H1 (cell line): ENCODE measurements around the gene GH1. TPM values are rescaled to one million over a fixed set of nuclear protein-coding genes. Genes with fewer than 3 reads are reported as not detected.

ENCODE experiments used
- CTCF ChIA-PET: fragments of 300-600 bp; sonication (Branson Sonifier 250); formaldehyde crosslinking; loops from one replicate; lab custom pipeline; 2021; ENCODE audit not compliant: partially characterized antibody; lab: Charles Lee
- POLR2A ChIA-PET: fragments of 300-600 bp; sonication (Branson Sonifier 250); formaldehyde crosslinking; loops from one replicate; lab custom pipeline; 2021; ENCODE audit warnings: inconsistent platforms; ENCODE audit not compliant: partially characterized antibody; lab: Charles Lee
- DNase-seq, 2 experiments: peaks; one replicate each; pipeline versions ENCODE4 v3.0.0 to v3.0.0-alpha.2; 2010 to 2022; ENCODE audit warnings: low spot score in 2 of 2, low read depth in 1 of 2, mixed read lengths in 1 of 2
- FAIRE-seq: peaks from 2 replicates; lab custom pipeline; 2011; peaks lifted over from hg19 to GRCh38; lab: Jason Lieb, UNC
- H2AFZ ChIP-seq: 2 replicates; pipeline ENCODE4 v1.8.1; 2012; ENCODE audit warnings: low read length, inconsistent platforms
- H2AK5ac ChIP-seq: 2 replicates; pipeline ENCODE4 v1.6.1; 2013; ENCODE audit warnings: low read depth, low read length
- H2BK120ac ChIP-seq: replicated peaks from 2 replicates; pipeline ENCODE3; 2013; ENCODE audit warnings: low read depth, low read length, inconsistent platforms
- H2BK12ac ChIP-seq: 2 replicates; pipeline ENCODE4 v1.6.1; 2013; ENCODE audit warnings: low read depth, low read length
- H2BK15ac ChIP-seq: 2 replicates; pipeline ENCODE4 v1.6.1; 2013; ENCODE audit warnings: low read length
- H2BK20ac ChIP-seq: 2 replicates; pipeline ENCODE4 v1.6.1; 2013; ENCODE audit warnings: low read length
- H2BK5ac ChIP-seq: 2 replicates; pipeline ENCODE4 v1.6.1; 2013; ENCODE audit warnings: low read depth, low read length
- H3K14ac ChIP-seq: 2 replicates; pipeline ENCODE4 v1.6.1; 2013; ENCODE audit warnings: inconsistent platforms; ENCODE audit not compliant: insufficient read length
- H3K18ac ChIP-seq: 2 replicates; pipeline ENCODE4 v1.6.1; 2013; ENCODE audit warnings: low read length; ENCODE audit errors: extremely low read depth
- H3K23ac ChIP-seq: 2 replicates; pipeline ENCODE4 v1.6.1; 2013; ENCODE audit warnings: inconsistent platforms; ENCODE audit not compliant: insufficient read length
- H3K23me2 ChIP-seq: 2 replicates; pipeline ENCODE4 v1.6.1; 2013; ENCODE audit warnings: low read depth, low read length
- H3K27ac ChIP-seq: 2 replicates; pipeline ENCODE4 v1.6.1; 2011; ENCODE audit warnings: low read depth, low read length, inconsistent platforms
- H3K27me3 ChIP-seq, 4 experiments: replicated peaks in 1 of 4; 1 replicate in 1 of 4; 2 replicates in 3 of 4; pipeline versions ENCODE4 v1.6.1 to v1.8.1; 2011 to 2013; ENCODE audit warnings: low read length in 3 of 4, mild to moderate bottlenecking in 3 of 4, inconsistent platforms in 2 of 4, mixed read lengths in 2 of 4, moderate library complexity in 1 of 4; ENCODE audit not compliant: control insufficient read depth in 3 of 4, insufficient read depth in 3 of 4; ENCODE audit errors: extremely low read depth in 1 of 4
- H3K36me3 ChIP-seq, 4 experiments: 2 replicates each; pipeline versions ENCODE4 v1.6.1 to v1.8.1; 2011 to 2013; ENCODE audit warnings: mild to moderate bottlenecking in 4 of 4, low read length in 3 of 4, moderate library complexity in 2 of 4, control low read depth in 1 of 4, inconsistent platforms in 1 of 4; ENCODE audit not compliant: insufficient read depth in 4 of 4, control insufficient read depth in 2 of 4
- H3K4ac ChIP-seq: replicated peaks from 2 replicates; pipeline ENCODE3; 2013; ENCODE audit warnings: low read length, low read depth, mixed read lengths, inconsistent platforms; ENCODE audit not compliant: insufficient read length
- H3K4me1 ChIP-seq, 4 experiments: replicated peaks in 1 of 4; 1 replicate in 1 of 4; 2 replicates in 3 of 4; pipeline versions ENCODE4 v1.6.1 to v1.8.1; 2011 to 2013; ENCODE audit warnings: low read length in 3 of 4, inconsistent platforms in 2 of 4, mixed read lengths in 1 of 4; ENCODE audit not compliant: insufficient read depth in 4 of 4, control insufficient read depth in 3 of 4
- H3K4me2 ChIP-seq, 2 experiments: 2 replicates each; pipeline versions ENCODE4 v1.6.1 to v1.8.1; 2011 to 2013; ENCODE audit warnings: low read depth in 2 of 2, low read length in 2 of 2, control low read depth in 1 of 2, inconsistent platforms in 1 of 2, mild to moderate bottlenecking in 1 of 2; ENCODE audit not compliant: insufficient read depth in 1 of 2
- H3K4me3 ChIP-seq, 4 experiments: fragments of 200-600, 300-600 bp in 1 of 4; sonication (generic), shearing (Covaris generic), sonication (Bioruptor Twin) in 1 of 4; 2 replicates each; pipeline versions ENCODE4 v1.5.1 to v1.8.1; 2011 to 2016; ENCODE audit warnings: low read length in 4 of 4, low read depth in 3 of 4, control low read depth in 2 of 4, inconsistent platforms in 2 of 4, mild to moderate bottlenecking in 2 of 4, mixed read lengths in 1 of 4, moderate library complexity in 1 of 4; ENCODE audit not compliant: insufficient read depth in 2 of 4; ENCODE audit errors: extremely low read depth in 1 of 4
- H3K56ac ChIP-seq: replicated peaks from 2 replicates; pipeline ENCODE3; 2013; ENCODE audit warnings: low read depth, mild to moderate bottlenecking, mixed read lengths, low read length, inconsistent platforms; ENCODE audit not compliant: insufficient read length
- H3K79me1 ChIP-seq: 2 replicates; pipeline ENCODE4 v1.6.1; 2013; ENCODE audit warnings: low read depth, low read length, control low read depth
- H3K79me2 ChIP-seq, 2 experiments: 2 replicates each; pipeline versions ENCODE4 v1.6.1 to v1.8.1; 2012 to 2013; ENCODE audit warnings: low read length in 2 of 2, mild to moderate bottlenecking in 2 of 2, inconsistent platforms in 1 of 2; ENCODE audit not compliant: insufficient read depth in 2 of 2, control insufficient read depth in 1 of 2
- H3K9ac ChIP-seq, 4 experiments: replicated peaks in 1 of 4; 1 replicate in 1 of 4; 2 replicates in 3 of 4; pipeline versions ENCODE4 v1.6.1 to v1.8.1; 2011 to 2013; ENCODE audit warnings: low read depth in 3 of 4, low read length in 3 of 4, control low read depth in 2 of 4, mild to moderate bottlenecking in 2 of 4, moderate library complexity in 2 of 4, inconsistent platforms in 1 of 4; ENCODE audit errors: extremely low read depth in 1 of 4
- H3K9me3 ChIP-seq, 2 experiments: 2 replicates each; pipeline versions ENCODE4 v1.6.1 to v1.8.1; 2012 to 2013; ENCODE audit warnings: mild to moderate bottlenecking in 2 of 2, moderate library complexity in 2 of 2, control low read depth in 1 of 2, inconsistent platforms in 1 of 2, low read depth in 1 of 2, low read length in 1 of 2, mixed read lengths in 1 of 2; ENCODE audit not compliant: insufficient read depth in 2 of 2
- H4K20me1 ChIP-seq, 2 experiments: replicated peaks in 1 of 2; 2 replicates each; pipeline versions ENCODE3 to v1.8.1; 2011 to 2013; ENCODE audit warnings: inconsistent platforms in 2 of 2, low read length in 2 of 2, mild to moderate bottlenecking in 1 of 2; ENCODE audit not compliant: insufficient read depth in 2 of 2, control insufficient read depth in 1 of 2
- H4K5ac ChIP-seq: 2 replicates; pipeline ENCODE4 v1.6.1; 2013; ENCODE audit warnings: low read length, low read depth, mixed read lengths, inconsistent platforms; ENCODE audit not compliant: insufficient read length
- H4K8ac ChIP-seq: 2 replicates; pipeline ENCODE4 v1.8.0; 2013; ENCODE audit warnings: mild to moderate bottlenecking, moderate library complexity, low read length, inconsistent platforms; ENCODE audit not compliant: insufficient read depth; ENCODE audit errors: extremely low read depth
- H4K91ac ChIP-seq: replicated peaks from 2 replicates; pipeline ENCODE3; 2013; ENCODE audit warnings: low read length, mixed read lengths, inconsistent platforms; ENCODE audit not compliant: insufficient read length
- EGR1 ChIP-seq: IDR thresholded peaks from 2 replicates; pipeline ENCODE4 v1.6.1; 2011; ENCODE audit warnings: low read depth, low read length, borderline replicate concordance
- FOSL1 ChIP-seq: IDR thresholded peaks from 2 replicates; pipeline ENCODE4 v1.6.1; 2011; ENCODE audit warnings: mild to moderate bottlenecking, low read depth, low read length, moderate library complexity; ENCODE audit not compliant: insufficient read depth
- WGBS, 2 experiments: shearing (Covaris generic) in 1 of 2; methylation state at CpG; one replicate each; pipeline versions ENCODE4 v1.1.6 to v1.1.7; 2013 to 2015; ENCODE audit warnings: low lambda C conversion rate in 2 of 2, mixed read lengths in 2 of 2, inconsistent platforms in 1 of 2, low coverage in 1 of 2, missing lambda C conversion rate in 1 of 2; ENCODE audit not compliant: insufficient replicate concordance in 2 of 2, insufficient coverage in 1 of 2, insufficient read length in 1 of 2; ENCODE audit errors: extremely low coverage in 1 of 2, missing lambda C conversion rate in 1 of 2; 5-methylcytosine and 5-hydroxymethylcytosine counted together
- polyA plus RNA-seq, 7 experiments: library from polyadenylated mRNA; depleted of rRNA in 3 of 7; stranded (reverse) in 5 of 7; unstranded in 2 of 7; fragments of >200 nt in 5 of 7; fragments of 200-250 nt in 2 of 7; gene quantifications; 1 replicate in 5 of 7; 2 replicates in 1 of 7; 4 replicates in 1 of 7; pipeline versions ENCODE4 v1.2.1 to v1.2.3, GENCODE V29; 2011 to 2013; ENCODE audit warnings: missing spikeins in 2 of 7, mixed read lengths in 2 of 7
- total RNA-seq: library from RNA; stranded (reverse); fragmentation: NEBNext Ultra II Directional; extraction: Animal tissue kit (Norgen Biotek cat#: 25700); gene quantifications from 2 replicates; pipeline ENCODE4 v1.2.1, GENCODE V29; 2021

GH1 gene
- total and polyA plus RNA-seq, 2 of the 8 experiments (the other 6 are each of a cell fraction or from before 2014, with no cell fraction given), result 0.41 TPM; not detected in 1

DNA sequence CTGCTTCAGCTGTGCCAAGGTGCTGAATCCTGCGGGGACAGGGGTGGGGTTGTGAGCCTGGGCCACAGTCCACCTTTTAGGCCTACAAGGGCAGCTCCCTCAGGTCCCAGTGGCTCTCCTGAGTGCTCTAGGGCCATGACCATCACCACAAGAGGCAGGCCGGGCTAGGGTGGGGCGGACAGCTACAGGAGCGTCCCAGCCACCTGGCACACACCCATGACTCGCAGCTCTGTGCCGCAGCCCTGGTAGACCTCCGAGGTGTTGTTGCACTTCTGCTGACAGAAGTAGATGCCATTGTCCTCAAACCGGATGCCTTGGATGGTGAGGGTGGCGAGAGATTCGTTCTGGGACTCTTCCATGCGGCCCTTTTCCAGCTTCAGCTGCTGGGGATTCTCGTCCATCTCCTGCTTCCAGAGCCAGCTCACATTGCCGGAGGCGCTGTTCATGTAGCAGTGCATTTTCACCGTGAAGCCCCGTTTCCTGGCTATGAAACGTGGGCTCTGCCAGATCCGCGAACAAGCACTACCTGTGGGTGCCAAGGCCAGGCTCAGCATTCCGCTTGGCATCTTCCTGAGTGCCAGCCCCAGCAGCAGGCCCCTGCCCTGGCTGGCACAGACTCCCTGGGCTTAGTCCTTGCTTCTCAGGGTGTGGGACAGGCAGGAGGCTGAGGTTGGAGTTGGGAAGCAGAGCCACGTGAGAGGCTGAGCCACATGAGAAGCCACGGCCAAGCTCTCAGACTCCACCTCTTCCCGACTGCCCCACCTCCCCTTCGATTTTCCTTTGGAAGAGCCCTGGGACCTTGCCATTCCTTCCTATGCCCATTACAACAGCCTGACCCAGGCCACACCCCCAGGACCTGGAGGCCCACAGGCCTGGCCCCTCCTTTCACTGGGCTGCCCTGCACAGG, 11.5 kb upstream of the GH1 start:
- Histone ChIP-seq H4K20me1 (no peaks in the 10 kb centered on the region), H3K79me2 (no peaks in the 10 kb centered on the region)
- TF ChIP-seq EGR1 (peak; percentile 46; the same call in 1 of the 2 replicates), FOSL1 (no peak)
- TF ChIP-seq, all 59 proteins: peak for 1
- no peaks in the 10 kb centered on the region for H3K36me3 ChIP-seq
- H4K5ac ChIP-seq, result no peak overlapping the region
- H3K27me3 ChIP-seq, result no peaks in the 10 kb centered on the region
- H3K4me2 ChIP-seq, result no peak overlapping the region
- peak overlapping the region; percentile 63; the same call in 1 of the 2 replicates for H2BK12ac ChIP-seq
- no peak for FAIRE-seq
- no peak overlapping the region for H2BK120ac ChIP-seq
- H4K8ac ChIP-seq, result no peak overlapping the region
- no peak overlapping the region for H2AK5ac ChIP-seq
- H3K9me3 ChIP-seq, result no peaks in the 10 kb centered on the region
- H3K18ac ChIP-seq, result 0 out of 2 replicates have a peak overlapping the region, but pooled peaks have one; percentile 24
- peaks cover 0 to 16% (median 12%) of the 10 kb centered on the region in 4 experiments; a peak in 6 of 7 replicates for H3K4me1 ChIP-seq
- POLR2A ChIA-PET, result interaction anchor here (0.8 to 3.3 kb wide), 5 partner anchors 10 to 54 kb away, joined by 3 to 9 read pairs (median 4); no protein-coding TSS in a partner anchor
- H3K23ac ChIP-seq, result no peak overlapping the region
- no peaks in the 10 kb centered on the region for H3K23me2 ChIP-seq
- CTCF ChIA-PET, result interaction anchor here (0.7 to 11.4 kb wide), 12 partner anchors 10 to 98 kb away, joined by 3 to 164 read pairs (median 6); partner anchors contain the start of genes CSHL1 and GH1
- H3K79me1 ChIP-seq, result no peaks in the 10 kb centered on the region
- peak overlapping the region; percentile 44 for H4K91ac ChIP-seq
- no peak overlapping the region for H3K4ac ChIP-seq
- H2BK5ac ChIP-seq, result 0 out of 2 replicates have a peak overlapping the region, but pooled peaks have one; percentile 49
- H2BK15ac ChIP-seq, result peak overlapping the region; percentile 18; the same call in 1 of the 2 replicates
- H3K56ac ChIP-seq, result no peak overlapping the region
- no peak overlapping the region for H3K14ac ChIP-seq
- H3K27ac ChIP-seq, result no peak overlapping the region
- H3K4me3 ChIP-seq, result no peak overlapping the region
- H2AFZ ChIP-seq, result no peak overlapping the region
- no peak overlapping the region for H3K9ac ChIP-seq
- DNase-seq, result peak in 1 of 2 experiments; percentile 51
- no peak overlapping the region for H2BK20ac ChIP-seq
- 90% methylated on average over 24 of the region's 24 CpGs; no CpG with 5 or more reads in 1 of the 2 experiments for WGBS, 2 experiments
